ENCODE results near the gene SMOC1.

Gene SMOC1, protein sequence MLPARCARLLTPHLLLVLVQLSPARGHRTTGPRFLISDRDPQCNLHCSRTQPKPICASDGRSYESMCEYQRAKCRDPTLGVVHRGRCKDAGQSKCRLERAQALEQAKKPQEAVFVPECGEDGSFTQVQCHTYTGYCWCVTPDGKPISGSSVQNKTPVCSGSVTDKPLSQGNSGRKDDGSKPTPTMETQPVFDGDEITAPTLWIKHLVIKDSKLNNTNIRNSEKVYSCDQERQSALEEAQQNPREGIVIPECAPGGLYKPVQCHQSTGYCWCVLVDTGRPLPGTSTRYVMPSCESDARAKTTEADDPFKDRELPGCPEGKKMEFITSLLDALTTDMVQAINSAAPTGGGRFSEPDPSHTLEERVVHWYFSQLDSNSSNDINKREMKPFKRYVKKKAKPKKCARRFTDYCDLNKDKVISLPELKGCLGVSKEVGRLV

DNA sequence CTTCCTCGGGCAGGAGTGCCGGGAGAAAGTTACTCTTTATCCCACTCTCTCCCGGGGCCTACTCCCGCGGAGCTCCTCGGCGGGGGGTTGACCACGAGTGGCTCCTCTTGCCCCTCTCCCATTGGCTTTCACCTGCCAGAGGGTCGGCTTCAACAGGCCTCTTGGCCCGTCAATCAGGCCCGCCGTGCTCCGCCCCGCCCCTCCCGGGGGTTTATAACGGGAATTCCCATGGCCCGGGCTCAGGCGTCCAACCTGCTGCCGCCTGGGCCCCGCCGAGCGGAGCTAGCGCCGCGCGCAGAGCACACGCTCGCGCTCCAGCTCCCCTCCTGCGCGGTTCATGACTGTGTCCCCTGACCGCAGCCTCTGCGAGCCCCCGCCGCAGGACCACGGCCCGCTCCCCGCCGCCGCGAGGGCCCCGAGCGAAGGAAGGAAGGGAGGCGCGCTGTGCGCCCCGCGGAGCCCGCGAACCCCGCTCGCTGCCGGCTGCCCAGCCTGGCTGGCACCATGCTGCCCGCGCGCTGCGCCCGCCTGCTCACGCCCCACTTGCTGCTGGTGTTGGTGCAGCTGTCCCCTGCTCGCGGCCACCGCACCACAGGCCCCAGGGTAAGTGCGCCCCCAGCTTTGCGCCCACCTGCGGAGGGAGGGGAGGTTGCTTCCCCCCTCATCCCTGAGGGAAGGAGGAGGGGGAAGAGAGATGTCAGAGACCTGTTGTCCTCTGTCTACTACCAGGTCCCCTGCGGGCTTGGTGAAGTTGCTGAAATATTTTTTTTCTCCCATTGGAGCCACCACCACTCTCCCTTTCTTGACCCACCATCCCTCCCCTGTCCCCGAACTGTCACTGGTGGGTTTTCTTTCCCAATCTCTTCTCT lies at the start of gene SMOC1:
Gene SMOC1 (plus strand): TSS at position 242 of the 869 bp plus-strand sequence. CDS start 263 bp downstream, at position 505.
- peak; percentile 57 for DNase-seq

DNA sequence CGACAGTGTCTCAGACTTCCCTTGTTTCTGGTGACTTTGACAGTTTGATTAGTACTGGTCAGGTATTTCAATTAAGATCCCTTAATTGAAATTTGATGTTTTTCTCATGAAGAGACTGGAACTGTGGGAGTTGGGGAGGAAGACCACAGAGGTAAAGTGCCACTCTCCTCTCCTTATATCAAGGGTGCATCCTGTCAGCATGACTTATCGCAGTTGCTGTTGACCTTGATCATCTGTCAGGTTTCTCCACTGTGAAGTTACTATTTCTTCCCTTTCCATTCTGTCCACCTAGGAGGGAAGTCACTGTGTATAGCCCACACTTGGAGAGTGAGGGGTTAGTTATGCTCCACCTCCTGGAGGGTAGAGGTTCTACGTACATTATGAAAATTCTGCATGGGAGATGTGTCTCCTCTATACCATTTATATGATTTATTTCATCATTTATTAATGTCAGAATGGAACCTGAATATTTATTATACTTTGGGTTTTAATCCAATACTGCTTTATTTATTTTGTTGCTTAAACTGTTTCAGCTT lies 40.3 kb upstream of the SMOC1 start:
- DNase-seq, result no peak

DNA sequence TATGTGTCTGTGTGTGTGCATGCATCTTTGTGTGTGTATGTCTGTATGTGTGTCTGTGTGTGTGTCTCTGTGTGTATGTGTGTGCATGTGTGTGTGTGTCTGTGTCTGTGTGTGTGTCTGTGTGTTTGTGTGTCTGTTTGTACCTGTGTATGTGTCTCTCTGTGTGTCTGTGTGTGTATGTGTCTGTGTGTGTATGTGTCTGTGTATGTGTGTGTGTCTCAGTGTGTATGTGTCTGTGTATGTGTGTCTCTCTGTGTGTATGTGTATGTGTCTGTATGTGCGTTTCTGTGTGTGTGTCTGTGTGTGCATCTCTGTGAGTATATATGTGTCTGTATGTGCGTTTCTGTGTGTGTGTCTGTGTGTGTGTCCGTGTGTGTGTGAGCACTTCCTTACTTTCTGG lies 39.6 kb upstream of the SMOC1 start:
- DNase-seq, result no peak

DNA sequence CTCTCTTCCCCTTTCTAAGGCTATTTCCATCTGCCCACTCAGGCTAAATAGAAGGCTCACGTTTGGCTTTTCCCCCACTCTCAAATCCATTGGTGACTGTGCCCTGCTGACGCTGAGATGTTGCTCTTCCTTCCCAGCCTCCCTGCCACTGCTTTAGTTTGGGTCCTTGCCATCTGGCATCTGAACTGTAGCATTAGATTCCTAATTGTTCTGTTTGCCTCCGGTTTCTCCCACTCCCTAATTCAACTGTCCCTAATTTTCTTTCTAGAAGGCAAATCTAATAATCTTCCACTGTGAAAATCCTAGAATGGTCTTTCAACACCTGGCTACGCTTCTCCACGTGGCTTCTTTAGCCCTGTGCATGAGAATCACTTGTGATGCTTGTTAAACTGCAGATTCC lies 37.6 kb upstream of the SMOC1 start:
- no peak for DNase-seq

DNA sequence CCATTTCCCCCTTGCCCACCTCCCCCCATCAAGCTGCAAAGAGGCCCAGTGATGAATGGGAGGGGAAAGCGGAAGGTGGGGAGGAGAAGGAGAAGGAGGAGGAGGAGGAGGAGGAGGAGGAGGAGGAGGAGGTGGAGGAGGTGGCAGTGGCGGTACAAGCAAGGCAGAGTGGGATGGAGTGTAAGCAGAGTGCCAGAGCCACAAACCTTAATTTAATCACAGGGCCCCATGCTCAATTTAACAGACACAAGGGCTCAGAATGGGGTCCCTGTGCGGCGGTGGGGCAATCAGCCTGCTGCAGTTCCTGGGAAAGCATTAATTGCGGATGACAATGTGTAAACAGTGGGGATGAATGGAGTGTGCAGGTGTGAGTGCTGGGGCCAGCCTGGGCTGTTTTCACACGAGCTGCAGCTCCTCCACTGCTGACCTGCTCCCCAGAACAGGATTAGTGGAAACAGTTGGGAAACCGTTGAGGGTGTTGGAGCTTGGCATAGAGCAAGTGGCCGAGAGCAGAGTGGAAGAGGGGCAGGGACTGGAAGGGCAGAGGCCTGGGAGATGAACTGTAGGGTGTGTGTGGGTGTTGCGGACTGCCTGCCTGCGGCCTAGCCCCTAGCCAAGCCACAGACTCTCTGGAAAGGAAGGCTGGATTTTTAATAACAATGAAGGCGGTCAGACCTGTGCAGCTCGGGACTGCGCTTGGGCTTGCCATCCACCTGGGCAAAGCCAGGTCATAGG lies 36.4 kb upstream of the SMOC1 start:
- DNase-seq, result no peak

DNA sequence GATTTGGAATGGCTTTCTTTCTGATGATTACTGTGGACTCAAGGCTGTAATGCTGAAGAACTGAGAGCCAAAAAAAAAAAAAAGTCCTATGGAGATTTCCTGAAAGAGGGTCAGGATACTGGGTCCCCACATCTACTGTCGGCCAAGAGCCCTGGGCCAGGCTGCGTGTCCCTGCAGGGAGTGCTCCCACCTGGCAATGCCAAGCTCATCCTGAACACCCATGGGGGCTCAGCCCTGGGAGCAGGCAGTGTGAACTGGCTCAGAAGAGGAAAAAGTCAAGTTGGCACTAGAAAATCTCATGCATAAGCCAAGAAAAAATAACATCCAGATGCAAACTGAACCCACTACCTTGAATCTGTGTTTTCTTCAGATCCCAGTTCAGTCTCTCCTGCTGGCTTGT lies 35.0 kb upstream of the SMOC1 start:
- DNase-seq, result no peak

DNA sequence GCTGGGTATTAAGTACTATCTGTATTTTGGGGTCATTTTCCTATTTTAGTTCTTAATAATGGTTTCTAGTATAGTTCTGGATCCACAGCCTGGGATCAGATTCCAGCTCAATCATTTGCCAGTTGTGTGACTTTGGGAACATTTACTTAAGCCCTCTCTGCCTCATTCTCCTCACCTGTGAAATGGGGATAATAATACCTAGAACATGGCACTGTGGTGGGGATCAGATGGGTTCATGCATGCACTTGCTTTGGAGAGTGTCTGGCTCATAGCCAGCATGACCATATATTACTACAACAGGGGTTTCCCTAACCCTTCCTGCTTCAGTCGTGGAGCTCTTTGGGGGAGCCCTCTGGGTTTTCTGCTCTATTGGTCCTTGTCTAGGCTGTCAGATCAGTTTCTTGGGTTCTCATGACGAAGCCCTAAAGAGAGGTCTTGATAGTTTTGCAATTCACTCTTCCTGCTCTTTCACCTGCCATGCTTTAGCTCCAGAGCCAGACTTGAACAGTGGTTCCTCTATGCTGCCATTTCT lies 34.1 kb upstream of the SMOC1 start:
- no peak for DNase-seq

DNA sequence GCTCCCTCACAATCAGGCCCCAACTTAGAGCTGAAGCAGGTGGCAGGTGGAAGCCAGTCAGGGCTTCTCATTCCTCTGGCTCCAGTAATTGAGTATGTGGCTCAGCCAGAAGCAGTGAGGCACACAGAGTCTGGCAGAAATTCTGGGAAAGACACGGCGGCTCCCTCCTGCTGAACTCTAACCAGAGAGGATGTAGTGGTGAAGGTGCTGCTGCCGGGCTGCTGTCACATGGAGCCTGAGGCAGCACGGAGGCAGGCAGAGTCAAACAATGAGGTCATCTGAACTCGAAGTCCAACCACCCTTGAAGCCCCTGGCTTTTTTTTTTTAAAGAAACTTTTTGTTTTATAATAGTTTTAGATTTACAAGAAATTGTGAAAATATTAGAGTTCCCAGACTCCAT lies 33.4 kb upstream of the SMOC1 start:
- DNase-seq, result no peak

DNA sequence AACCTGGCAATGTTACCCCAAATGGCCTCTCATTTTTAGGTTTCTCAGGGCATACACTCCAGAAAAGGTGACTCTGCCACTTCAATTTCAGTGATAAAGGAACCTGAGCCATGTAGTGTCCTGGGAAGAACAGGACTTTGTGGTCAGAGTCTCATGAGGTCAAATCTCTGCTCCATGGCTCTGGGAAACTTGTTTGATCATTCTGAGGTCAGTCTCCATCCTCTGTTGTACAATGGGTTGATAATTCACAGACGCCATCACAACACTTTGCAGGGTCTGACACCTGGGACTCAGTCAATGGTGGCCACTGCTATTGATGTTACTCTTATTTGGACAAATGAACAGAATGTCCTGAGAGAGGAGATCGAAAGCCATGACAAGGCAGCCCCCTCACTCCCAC lies 31.1 kb upstream of the SMOC1 start:
- no peak for DNase-seq

DNA sequence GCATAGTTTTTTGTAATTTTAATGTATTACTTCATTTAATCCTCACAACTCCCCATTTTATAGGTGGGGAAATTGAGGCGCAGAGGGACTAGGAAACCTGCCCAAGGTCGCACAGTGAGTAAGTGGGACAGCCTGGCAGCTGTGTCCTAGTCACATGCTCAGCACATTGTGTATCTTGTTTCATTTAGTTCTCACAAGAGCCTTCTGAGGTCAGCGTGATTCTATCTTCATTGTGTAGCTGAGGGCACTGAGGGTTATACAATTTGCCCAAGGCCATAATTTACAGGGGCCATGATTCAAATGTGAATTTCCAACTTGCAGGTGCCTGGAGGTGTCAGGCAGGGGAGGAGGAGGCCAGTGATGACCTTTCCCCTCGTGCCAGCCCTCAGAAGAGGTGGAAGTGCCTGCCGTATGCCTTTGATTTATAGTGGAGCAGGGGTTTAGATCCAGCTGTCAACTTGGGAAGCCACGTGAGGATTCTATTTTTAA lies 30.3 kb upstream of the SMOC1 start:
- no peak for DNase-seq

DNA sequence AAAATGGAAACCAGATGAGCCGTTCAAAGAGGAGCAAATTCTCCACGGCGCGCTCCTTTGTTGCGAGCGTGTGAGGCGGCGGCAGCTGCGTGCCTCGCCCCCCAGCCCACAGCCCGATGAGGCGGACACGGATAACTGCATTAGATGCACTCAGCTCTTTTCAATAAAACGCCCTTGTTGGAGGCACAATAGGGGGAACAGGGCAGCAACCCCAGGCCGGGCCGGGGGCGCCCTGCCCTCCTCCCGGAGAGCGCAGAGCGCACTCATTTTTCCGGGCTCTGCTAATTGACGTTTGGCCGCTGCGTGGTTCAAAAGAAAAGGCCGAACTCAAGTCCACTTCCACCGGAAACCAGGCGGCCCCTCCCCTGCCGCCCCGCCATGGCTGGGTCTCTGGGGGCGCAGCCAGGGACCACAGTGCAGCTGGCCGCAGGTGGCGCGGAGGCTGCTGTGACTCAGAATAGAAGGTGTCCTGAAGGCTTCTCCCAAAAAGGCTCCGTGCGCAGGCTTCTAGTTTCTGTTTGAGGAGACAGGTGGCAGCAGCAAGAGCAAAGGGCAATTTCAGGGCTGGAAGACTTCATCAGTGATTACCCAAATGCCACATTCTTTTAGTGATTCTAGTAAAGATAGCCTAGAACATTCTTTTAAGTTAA lies 29.0 kb upstream of the SMOC1 start:
- DNase-seq, result no peak

DNA sequence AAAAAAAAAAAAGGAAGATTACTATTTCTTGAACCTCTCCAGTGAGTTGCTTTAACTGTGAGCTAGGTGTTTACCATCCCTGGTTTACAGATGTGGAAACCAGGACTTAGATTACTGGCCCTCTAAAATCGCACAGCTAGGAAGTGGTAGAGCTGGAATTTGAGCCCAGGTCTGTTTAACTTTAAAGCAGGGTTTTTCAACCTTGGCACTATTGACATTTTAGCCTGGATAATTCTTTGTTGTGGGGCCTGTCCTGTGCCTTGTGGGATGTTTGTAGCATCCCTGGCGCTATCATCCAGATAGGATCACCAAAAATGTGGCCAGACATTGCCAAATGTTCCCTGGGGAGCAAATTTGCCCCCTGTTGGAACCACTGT lies 28.5 kb upstream of the SMOC1 start:
- DNase-seq, result no peak

DNA sequence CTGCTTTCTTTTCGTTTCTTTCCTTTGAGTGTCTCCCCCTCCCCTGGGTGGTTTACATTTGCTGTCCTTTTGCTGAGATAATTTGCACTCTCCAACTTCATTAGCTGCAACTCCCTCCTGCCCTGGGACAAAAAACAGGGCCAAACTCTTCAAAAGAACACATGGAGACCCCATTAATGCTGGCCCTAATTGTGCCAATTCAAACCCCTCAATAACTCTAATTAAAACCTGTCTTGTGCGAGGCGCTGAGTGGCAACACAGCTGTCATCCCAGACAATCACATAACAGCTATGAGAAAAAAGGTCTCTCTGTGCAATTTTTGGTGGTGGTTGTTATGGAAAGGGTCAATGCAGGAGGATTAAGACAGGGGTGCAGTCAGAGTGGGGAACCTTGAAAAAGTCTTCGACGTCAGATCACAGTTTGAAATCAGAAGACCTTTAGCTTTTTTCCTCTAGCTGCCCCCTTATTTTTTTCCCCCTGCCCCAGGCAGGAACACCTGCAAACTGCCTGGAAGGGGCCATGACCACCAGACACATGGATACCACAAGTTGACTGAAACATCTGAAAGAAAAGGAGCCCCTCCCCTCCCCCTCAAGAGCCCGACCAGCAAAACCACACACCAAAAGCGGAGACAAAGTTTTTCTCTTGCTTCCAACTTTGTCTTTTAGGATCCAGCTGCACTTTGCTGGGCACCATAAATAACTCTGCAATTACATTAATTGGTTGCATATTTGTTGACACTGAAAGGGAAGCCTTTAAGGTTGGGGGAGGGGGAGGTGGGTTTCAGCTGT lies 26.5 kb upstream of the SMOC1 start:
- DNase-seq, result no peak

DNA sequence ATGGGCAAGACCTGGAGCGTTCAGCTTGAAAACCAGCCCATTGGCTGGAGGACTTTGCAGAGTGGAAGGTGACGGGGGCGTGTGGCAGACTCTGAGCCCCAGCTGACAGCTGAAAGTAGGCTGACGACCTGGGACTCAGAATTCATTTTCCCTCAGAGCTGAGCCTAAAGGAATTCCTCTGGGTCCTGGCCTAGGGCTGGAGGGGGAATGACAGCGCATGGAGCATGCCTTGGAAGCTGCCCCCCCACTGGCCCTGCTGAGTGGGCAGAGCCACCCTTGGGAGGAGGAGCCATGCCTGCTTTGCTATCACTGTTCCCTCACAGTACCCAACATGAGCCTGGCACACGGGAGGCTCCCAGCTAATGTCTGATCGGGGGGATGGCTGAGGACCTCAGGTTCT lies 25.4 kb upstream of the SMOC1 start:
- DNase-seq, result no peak

DNA sequence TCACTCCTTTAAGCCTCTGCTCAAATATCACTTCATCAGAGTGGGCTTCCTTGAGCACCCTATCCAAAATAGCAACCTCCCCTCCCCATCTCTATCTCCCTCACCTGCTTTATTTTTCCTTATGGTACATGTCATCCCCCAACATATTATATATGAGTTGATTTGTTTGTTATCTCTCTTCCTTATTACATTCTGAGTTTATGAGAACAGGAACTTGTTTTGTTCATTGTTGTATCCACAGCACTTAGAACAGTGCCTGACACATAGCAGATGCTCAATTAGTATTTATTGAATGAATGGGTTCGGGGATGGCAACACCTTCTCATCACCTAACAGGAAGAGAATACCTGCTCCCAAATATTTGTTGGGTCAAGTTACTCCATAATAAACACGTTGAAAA lies 24.6 kb upstream of the SMOC1 start:
- DNase-seq, result no peak

DNA sequence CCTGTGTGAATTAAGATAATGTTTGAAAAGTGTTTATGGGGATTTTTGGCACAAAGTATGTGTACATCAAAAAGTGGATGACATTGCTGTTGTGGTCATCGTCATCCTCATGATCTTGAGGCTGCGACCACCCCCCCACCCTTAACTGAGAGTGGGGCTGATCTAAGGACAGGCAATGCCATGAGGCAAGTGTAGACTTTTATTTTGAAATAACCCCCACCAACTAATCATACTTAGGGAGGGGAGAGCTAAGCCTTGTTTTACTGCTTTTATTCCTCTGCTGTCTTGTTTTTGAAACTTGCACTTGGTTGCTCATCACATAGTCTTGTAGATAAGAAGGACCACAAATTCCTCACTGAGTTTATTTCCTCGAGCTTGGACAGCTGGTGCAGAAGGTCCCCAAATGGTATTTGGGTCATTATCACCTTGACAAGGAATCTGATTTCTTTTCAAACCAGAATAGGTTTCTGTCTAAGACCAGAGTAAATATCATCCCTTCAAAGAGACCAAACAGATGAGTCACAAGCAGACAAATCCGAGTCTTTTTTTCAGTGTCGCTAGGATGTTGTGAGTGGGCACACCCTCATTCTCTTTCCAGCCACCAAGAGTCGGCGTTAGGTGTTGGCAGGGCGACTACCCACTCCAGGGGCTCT lies 23.9 kb upstream of the SMOC1 start:
- no peak for DNase-seq

DNA sequence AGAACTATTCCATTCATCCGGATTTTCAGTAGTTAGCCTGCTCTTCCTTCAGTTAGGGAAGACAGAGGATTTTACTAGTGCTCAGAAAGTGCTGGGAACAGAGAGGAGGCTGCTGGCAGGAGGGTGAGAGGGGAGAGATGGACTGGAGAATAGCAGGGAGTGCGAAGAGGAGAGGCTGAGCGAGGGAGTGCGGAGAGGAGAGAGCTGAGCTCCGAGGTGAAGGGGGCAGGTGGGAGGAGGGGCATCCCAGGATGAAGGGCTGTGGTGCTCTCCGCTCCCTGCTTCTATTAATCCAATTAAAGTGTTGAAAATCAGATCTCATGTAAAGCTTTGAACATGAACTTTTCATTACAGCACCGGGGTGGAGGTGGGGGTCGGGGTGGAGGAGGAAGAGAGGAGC lies 20.4 kb upstream of the SMOC1 start:
- no peak for DNase-seq

DNA sequence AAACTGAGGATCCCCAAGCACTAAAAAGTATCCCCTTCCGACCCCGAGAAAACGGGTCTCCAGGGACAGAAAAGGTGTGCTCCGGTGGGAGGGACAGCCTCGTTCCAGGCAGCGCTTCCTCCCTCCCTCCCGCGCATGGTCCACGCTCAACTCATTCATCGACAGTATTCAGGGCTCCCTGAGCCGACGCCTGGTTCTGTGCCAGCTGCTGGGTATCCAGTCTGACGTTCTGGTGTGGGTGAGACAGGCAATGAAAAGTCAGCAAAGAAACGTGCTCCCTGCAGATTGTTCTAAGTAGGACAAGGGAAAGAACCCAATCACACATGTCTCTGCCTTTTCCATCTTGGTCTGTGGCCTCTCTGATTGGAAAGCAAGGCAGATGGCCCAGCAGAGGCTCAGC lies 19.6 kb upstream of the SMOC1 start:
- no peak for DNase-seq

DNA sequence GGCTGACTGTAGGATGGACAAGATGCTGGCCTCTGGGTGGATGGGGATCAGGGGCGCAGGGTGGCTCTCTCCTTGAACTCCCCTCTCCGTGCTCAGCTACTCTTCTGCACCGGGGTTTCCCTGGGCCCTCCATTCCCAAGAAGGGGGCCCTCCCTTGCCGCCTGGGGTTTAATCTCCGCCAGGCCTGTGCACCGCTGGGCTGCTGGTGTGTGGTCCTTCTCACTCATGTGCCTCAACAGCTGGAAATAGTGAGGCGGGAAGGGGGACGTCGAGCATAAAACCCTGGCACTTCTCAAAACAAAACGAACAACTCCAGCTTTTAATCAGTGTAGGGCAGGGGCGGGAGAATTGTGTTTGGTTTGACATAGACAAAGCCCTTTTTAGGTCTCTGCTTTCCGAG lies 19.0 kb upstream of the SMOC1 start:
- no peak for DNase-seq

DNA sequence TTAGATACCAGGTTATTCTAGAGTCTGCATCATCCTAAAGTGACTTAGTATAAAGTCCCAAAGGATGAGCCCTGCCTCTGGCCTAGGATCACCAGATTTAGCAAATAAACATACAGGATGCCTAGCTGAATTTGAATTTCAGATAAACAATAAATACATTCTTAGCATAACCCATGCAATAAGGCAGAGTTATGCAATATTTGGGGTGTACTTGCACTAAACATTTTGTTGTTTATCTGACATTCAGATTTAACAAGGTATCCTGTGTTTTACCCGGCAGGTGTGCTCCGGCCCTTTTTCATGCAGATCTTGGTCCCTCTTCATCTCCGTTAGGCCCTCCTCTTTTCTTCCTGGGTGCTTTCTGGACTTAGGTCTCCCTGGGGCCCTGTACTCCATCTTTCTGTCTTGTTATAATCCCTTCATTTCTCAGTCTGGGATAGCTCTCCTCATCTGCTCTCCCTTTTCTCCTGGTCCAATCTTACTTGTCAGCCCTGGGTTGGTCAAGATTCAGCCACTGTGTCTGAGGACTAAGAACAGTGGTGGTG lies 18.1 kb upstream of the SMOC1 start:
- DNase-seq, result no peak

DNA sequence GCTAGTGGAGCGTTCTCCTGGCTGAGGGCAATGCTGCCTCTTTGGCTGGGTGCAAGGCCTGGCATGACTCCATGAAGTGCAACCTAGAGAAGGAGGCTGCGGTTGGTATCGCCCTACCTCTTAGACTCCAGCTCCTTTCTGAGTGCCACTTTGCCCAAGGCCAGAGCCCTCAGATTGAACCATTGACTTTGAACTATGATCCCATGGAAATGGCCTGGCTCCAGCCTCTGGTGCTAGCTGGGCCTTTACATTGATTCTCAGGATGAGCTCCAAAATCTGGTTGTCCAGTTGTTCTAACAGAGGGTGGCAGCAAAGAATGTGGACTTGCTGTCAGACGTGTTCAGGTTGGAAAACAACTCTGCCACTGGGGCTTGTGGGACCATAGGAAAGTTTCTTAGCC lies 16.1 kb upstream of the SMOC1 start:
- no peak for DNase-seq
